Kidney (tissue), 14 donors: ENCODE measurements around the gene GTPBP6. TPM values are rescaled to one million over a fixed set of nuclear protein-coding genes. Genes with fewer than 3 reads are reported as not detected.
"Not testable (repeated sequence)": the region's sequence is repeated elsewhere in the genome, so short reads cannot be mapped to it uniquely, and the experiment has no call there.

Experiments used
- DNase-seq, 5 donors: peaks; one replicate each; pipeline ENCODE4 v3.0.0-alpha.2; 2013 to 2020
- FAIRE-seq: peaks from 2 replicates; lab custom pipeline; 2012; peaks lifted over from hg19 to GRCh38; lab: Jason Lieb, UNC
- H3K27ac ChIP-seq, 2 donors: one replicate each; pipeline ENCODE4 v1.7.0; 2013; ENCODE audit warnings: low read depth in 2 of 2, low read length in 2 of 2, inconsistent platforms in 1 of 2
- H3K27me3 ChIP-seq: one replicate; pipeline ENCODE4 v1.7.1; 2013; ENCODE audit warnings: low read length, inconsistent platforms; ENCODE audit not compliant: control insufficient read depth, insufficient read depth
- H3K36me3 ChIP-seq, 3 donors: one replicate each; pipeline versions ENCODE4 v1.7.0 to v1.7.1; 2013; ENCODE audit warnings: low read length in 3 of 3, control low read depth in 1 of 3, inconsistent platforms in 1 of 3; ENCODE audit not compliant: insufficient read depth in 3 of 3, control insufficient read depth in 2 of 3
- H3K4me1 ChIP-seq, 3 donors: one replicate each; pipeline versions ENCODE4 v1.7.0 to v1.7.1; 2013; ENCODE audit warnings: low read length in 3 of 3, inconsistent platforms in 1 of 3, low read depth in 1 of 3; ENCODE audit not compliant: control insufficient read depth in 2 of 3, insufficient read depth in 2 of 3
- H3K4me3 ChIP-seq, 3 donors: one replicate each; pipeline versions ENCODE4 v1.7.0 to v1.8.1; 2013; ENCODE audit warnings: low read length in 3 of 3, control low read depth in 1 of 3, inconsistent platforms in 1 of 3
- H3K9ac ChIP-seq, 3 donors: one replicate each; pipeline versions ENCODE4 v1.7.0 to v1.7.1; 2013; ENCODE audit warnings: low read length in 3 of 3, control low read depth in 1 of 3, inconsistent platforms in 1 of 3
- H3K9me3 ChIP-seq, 3 donors: one replicate each; pipeline versions ENCODE4 v1.7.0 to v1.7.1; 2013; ENCODE audit warnings: low read length in 3 of 3, control low read depth in 1 of 3, inconsistent platforms in 1 of 3; ENCODE audit not compliant: control insufficient read depth in 2 of 3, insufficient read depth in 1 of 3
- intact Hi-C: fragments of 100-400 bp; cut with DNase I; formaldehyde crosslinking; loops from one replicate; pipeline ENCODE4 v1.11.1; 2022
- polyA plus RNA-seq: library from polyadenylated mRNA; stranded (reverse); fragments of 350-450 nt; fragmentation: Illumina TruSeq; extraction: RNeasy Lipid Tissue Mini Kit (QIAGEN cat#74804); gene quantifications from one replicate; pipeline ENCODE4 v1.2.3, GENCODE V29; 2014; ENCODE audit warnings: low read depth, low replicate concordance; ENCODE audit not compliant: insufficient read depth
- total RNA-seq: library from RNA; stranded (reverse); fragmentation: NEBNext Ultra II Directional; extraction: Animal tissue kit (Norgen Biotek cat#: 25700); gene quantifications from one replicate; pipeline ENCODE4 v1.2.1, GENCODE V29; 2021
- TF ChIP-seq, protein P1 (sequence below): IDR thresholded peaks from 3 replicates; pipeline ENCODE4 v1.5.1; 2012; ENCODE audit warnings: mild to moderate bottlenecking, moderate library complexity, borderline replicate concordance; ENCODE audit not compliant: insufficient read depth; ENCODE audit errors: extremely low read depth
- donor health status: control.
- donor health status: control.
- donor health status: control.
- donor health status: control.
- donor health status: control.
- donor health status: DM: yes; HTN: yes; CAD: no.
- donor health status: Normal renal cell carcinoma (clear cell type).

GTPBP6 gene
- total and polyA plus RNA-seq, 2 donors from 2014 or later = 50.1 to 61.9 TPM

GRCh38 chrX:265502-265901 lies 53.1 kb downstream of the GTPBP6 start:
- Histone ChIP-seq H3K36me3 (no peaks in the 10 kb centered on the region), H3K27me3 (no peaks in the 10 kb centered on the region), H3K27ac (no peak overlapping the region), H3K4me1 (peaks cover 0 to 2% (median 0%) of the 10 kb centered on the region in 3 donors), H3K4me3 (no peak overlapping the region), H3K9ac (no peak overlapping the region), H3K9me3 (no peaks in the 10 kb centered on the region)
- no peak for FAIRE-seq
- intact Hi-C loops = no loop called here
- TF ChIP-seq, protein P1, sequence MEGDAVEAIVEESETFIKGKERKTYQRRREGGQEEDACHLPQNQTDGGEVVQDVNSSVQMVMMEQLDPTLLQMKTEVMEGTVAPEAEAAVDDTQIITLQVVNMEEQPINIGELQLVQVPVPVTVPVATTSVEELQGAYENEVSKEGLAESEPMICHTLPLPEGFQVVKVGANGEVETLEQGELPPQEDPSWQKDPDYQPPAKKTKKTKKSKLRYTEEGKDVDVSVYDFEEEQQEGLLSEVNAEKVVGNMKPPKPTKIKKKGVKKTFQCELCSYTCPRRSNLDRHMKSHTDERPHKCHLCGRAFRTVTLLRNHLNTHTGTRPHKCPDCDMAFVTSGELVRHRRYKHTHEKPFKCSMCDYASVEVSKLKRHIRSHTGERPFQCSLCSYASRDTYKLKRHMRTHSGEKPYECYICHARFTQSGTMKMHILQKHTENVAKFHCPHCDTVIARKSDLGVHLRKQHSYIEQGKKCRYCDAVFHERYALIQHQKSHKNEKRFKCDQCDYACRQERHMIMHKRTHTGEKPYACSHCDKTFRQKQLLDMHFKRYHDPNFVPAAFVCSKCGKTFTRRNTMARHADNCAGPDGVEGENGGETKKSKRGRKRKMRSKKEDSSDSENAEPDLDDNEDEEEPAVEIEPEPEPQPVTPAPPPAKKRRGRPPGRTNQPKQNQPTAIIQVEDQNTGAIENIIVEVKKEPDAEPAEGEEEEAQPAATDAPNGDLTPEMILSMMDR = no peak
- DNase-seq = peak in 1 of 5 donors; percentile 25

- FAIRE-seq = no peak
- H3K27ac ChIP-seq = no peak overlapping the region
- no peak for DNase-seq
Observed at GRCh38 chrX:264634-265455, 53.8 kb downstream of the GTPBP6 start.

DNA sequence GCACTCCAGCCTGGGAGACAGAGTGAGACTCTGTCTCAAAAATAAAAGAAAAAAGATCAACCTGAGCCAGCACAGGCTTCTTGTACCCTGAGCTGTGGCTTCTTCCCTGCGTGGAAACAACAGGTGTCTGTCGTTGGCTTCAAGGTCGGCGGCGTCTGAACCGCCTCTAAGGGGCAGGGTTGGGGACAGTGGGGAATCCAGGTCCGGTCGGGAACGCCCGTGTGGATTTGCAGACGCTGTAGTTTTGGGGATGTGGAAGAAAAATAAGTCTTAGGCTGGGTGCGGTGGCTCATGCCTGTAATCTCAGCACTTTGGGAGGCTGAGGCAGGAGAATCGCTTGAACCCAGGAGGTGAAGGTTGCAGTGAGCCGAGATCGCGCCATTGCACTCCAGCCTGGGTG lies 54.6 kb downstream of the GTPBP6 start:
- H3K4me1 ChIP-seq, intact Hi-C loops, H3K36me3 ChIP-seq, H3K9ac ChIP-seq, H3K9me3 ChIP-seq, H3K4me3 ChIP-seq, FAIRE-seq, H3K27me3 ChIP-seq, H3K27ac ChIP-seq: not testable (repeated sequence)
- peak in 1 of 5 donors; percentile 41 for DNase-seq

More at GRCh38 chrX:264634-265455, 53.8 kb downstream of the GTPBP6 start:
- Histone ChIP-seq H3K4me1 (peaks cover 0 to 2% (median 0%) of the 10 kb centered on the region in 3 donors), H3K36me3 (no peaks in the 10 kb centered on the region), H3K4me3 (no peak overlapping the region), H3K27me3 (no peaks in the 10 kb centered on the region), H3K9me3 (no peaks in the 10 kb centered on the region), H3K9ac (no peak overlapping the region)
- intact Hi-C loops = no loop called here
- TF ChIP-seq, protein P1 = no peak

DNA sequence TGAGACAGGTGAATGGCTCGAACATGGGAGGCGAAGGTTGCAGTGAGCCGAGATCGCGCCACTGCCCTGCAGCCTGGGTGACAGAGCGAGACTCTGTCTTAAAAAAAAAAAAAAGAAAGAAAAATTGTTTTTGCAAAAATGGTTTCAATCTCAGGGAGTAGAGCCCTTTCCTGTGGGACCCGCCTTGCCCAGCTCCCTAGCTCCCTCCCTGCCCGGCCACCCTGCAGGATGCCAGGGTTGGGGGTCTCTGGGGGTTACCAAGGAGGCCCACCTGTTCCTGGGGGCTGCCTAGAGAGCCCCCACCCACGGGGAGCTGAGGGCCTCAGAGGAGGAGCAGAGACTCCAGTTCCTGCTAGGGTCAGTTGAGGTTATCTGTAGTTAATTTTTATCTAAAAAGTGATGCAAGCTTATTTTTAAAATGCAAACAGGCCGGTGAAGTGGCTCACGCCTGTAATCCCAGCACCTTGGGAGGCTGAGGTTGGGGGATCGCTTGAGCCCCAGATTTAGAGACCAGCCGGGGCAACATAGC lies 56.2 kb downstream of the GTPBP6 start:
- no peak for FAIRE-seq
- no peaks in the 10 kb centered on the region for H3K9me3 ChIP-seq
- H3K4me3 ChIP-seq = no peak overlapping the region
- H3K27ac ChIP-seq = no peak overlapping the region
- H3K36me3 ChIP-seq = no peaks in the 10 kb centered on the region
- peak in 1 of 5 donors; percentile 44 for DNase-seq
- intact Hi-C loops = no loop called here
- no peaks in the 10 kb centered on the region for H3K27me3 ChIP-seq
- TF ChIP-seq, protein P1 = no peak
- H3K4me1 ChIP-seq = peaks cover 0 to 2% (median 0%) of the 10 kb centered on the region in 3 donors
- no peak overlapping the region for H3K9ac ChIP-seq
